Heart right ventricle (tissue), 16 donors: ENCODE data around the gene CAMK4. TPM values are rescaled to one million over a fixed set of nuclear protein-coding genes. Genes with fewer than 3 reads are reported as not detected.

Source experiments
- ATAC-seq, 8 donors: fragments of 200-7000 bp; cut with Tn5 transposase; one replicate each; pipeline ENCODE4 v1.9.1; 2020; ENCODE audit warnings: mild to moderate bottlenecking in 8 of 8, moderate library complexity in 8 of 8, moderate number of reproducible peaks in 1 of 8
- DNase-seq, 2 donors: peaks; one replicate each; pipeline ENCODE4 v3.0.0-alpha.2; 2020
- H3K27ac ChIP-seq, 10 donors: fragments of 200-600 bp; sonication (generic) in 2 of 10; one replicate each; pipeline versions ENCODE4 v1.5.0 to v1.8.0; 2020 to 2022; ENCODE audit warnings: mild to moderate bottlenecking in 3 of 10
- H3K27me3 ChIP-seq, 7 donors: fragments of 200-600 bp; one replicate each; pipeline ENCODE4 v1.8.0; 2021 to 2022; ENCODE audit warnings: mild to moderate bottlenecking in 2 of 7
- H3K36me3 ChIP-seq, 9 donors: fragments of 200-600 bp; sonication (generic) in 1 of 9; one replicate each; pipeline versions ENCODE4 v1.5.0 to v1.8.0; 2020 to 2022; ENCODE audit warnings: mild to moderate bottlenecking in 2 of 9
- H3K4me1 ChIP-seq, 9 donors: fragments of 200-600 bp; sonication (generic) in 1 of 9; one replicate each; pipeline versions ENCODE4 v1.5.0 to v1.8.0; 2020 to 2022; ENCODE audit warnings: mild to moderate bottlenecking in 4 of 9
- H3K4me3 ChIP-seq, 10 donors: fragments of 200-600 bp; sonication (generic) in 2 of 10; one replicate each; pipeline versions ENCODE4 v1.5.0 to v1.8.0; 2020 to 2022; ENCODE audit warnings: mild to moderate bottlenecking in 7 of 10, moderate library complexity in 2 of 10
- H3K9me3 ChIP-seq, 11 donors: fragments of 200-600 bp in 10 of 11; sonication (generic) in 2 of 11; one replicate each; pipeline versions ENCODE4 v1.5.0 to v1.8.0; 2013 to 2022; ENCODE audit warnings: mild to moderate bottlenecking in 2 of 11, control low read depth in 1 of 11, moderate library complexity in 1 of 11
- CTCF ChIP-seq, 9 donors: fragments of 200-600 bp; sonication (generic) in 2 of 9; IDR thresholded peaks; one replicate each; pipeline versions ENCODE4 v1.5.0 to v1.8.0; 2021 to 2022; ENCODE audit warnings: antibody characterized with exemption in 9 of 9, mild to moderate bottlenecking in 5 of 9, moderate library complexity in 1 of 9
- WGBS, 2 donors: extraction: QIAGEN DNeasy Blood & Tissue Kit; methylation state at CpG; one replicate each; pipeline ENCODE4 v1.1.7; 2013; ENCODE audit warnings: inconsistent platforms in 1 of 2; 5-methylcytosine and 5-hydroxymethylcytosine counted together
- intact Hi-C, 10 donors: fragments of 100-400 bp; cut with DNase I; formaldehyde crosslinking; loops; one replicate each; pipeline versions ENCODE4 v1.11.1 to v1.14.2; 2022
- polyA plus RNA-seq, 2 donors: library from polyadenylated mRNA; stranded (reverse); fragments of 200-250 nt; gene quantifications; one replicate each; pipeline ENCODE4 v1.2.3, GENCODE V29; 2013
- total RNA-seq, 10 donors: library from RNA; stranded (reverse); fragmentation: NEBNext Ultra II Directional in 3 of 10; extraction: Animal tissue kit (Norgen Biotek cat#: 25700) in 3 of 10; gene quantifications; one replicate each; pipeline versions ENCODE4 v1.2.1 to v1.2.4, GENCODE V29; 2021 to 2023
- donor health status: Arrhythmogenic right ventricular cardiomyopathy.
- donor health status: ischemic (EF 13 %, LVEDD 7.1; RV severe dilation, severe dysfunction).
- donor health status: healthy with polysubstance abuse.
- donor health status: DM: no; HTN: yes; CAD: no.
- donor health status: DM: no; HTN: no; CAD: no.
- donor health status: ischemic (EF 25% LVEDD 6.9; RV normal size, moderate dysfunction).
- donor health status: ischemic (EF 25% LVEDD 5.7; RV mildly dilated, moderate dysfunction).
- donor health status: healthy.
- donor health status: DM: yes; HTN: yes; CAD: no.
- donor health status: Ischemic cardiomyopathy.
- donor health status: ischemic (EF 35%, LVEDD 5.7; RV mildly dilated, moderate dysfunction).
- donor health status: nonischemic (EF 11% LVEDD 7.7; RV severe dilation, severe dysfunction).
- donor health status: DM: yes; HTN: yes; CAD: no.
- donor health status: PGD.
- donor health status: ischemic (EF 29% LVEDD 5.4; RV normal size, mild dysfunction).
- donor health status: nonischemic (EF 23%, LVEDD 6.1; RV moderate dilation, normal function).

The CAMK4 gene
- total and polyA plus RNA-seq, 12 donors: 0.02 to 2.0 (median 0.34) TPM; not detected in 1

- H3K27ac ChIP-seq: peak overlapping the region in 1 of 10 donors; percentile 63
- no peak for TF ChIP-seq CTCF (IDR thresholded peaks at IDR 0.05)
These were observed 5.1 kb downstream of the CAMK4 start for GRCh38 chr5:111229221-111229835.

GRCh38 chr5:111229871-111230810 lies 6.0 kb downstream of the CAMK4 start:
- WGBS, 2 donors: 90 to 94% methylated on average over 4 of the region's 4 CpGs
- H3K4me1 ChIP-seq: peaks cover 0 to 5% (median 0%) of the 10 kb centered on the region in 9 donors
- H3K9me3 ChIP-seq: no peaks in the 10 kb centered on the region
- intact Hi-C loops: no loop called here
- H3K4me3 ChIP-seq: no peak overlapping the region
- peaks cover 0 to 27% (median 13%) of the 10 kb centered on the region in 7 donors for H3K27me3 ChIP-seq
- no peak for DNase-seq
- no peak for ATAC-seq
- H3K36me3 ChIP-seq: no peaks in the 10 kb centered on the region
- TF ChIP-seq CTCF (IDR thresholded peaks at IDR 0.05): no peak
- H3K27ac ChIP-seq: peak overlapping the region in 1 of 10 donors; percentile 63

More at GRCh38 chr5:111229221-111229835, 5.1 kb downstream of the CAMK4 start:
- no peaks in the 10 kb centered on the region for H3K36me3 ChIP-seq
- H3K4me3 ChIP-seq: no peak overlapping the region
- H3K27me3 ChIP-seq: peaks cover 0 to 35% (median 21%) of the 10 kb centered on the region in 7 donors
- H3K4me1 ChIP-seq: peaks cover 0 to 11% (median 7%) of the 10 kb centered on the region in 9 donors
- 91 to 93% methylated on average over 5 of the region's 5 CpGs for WGBS, 2 donors
- ATAC-seq (no peak), DNase-seq (no peak)
- intact Hi-C loops: no loop called here
- H3K9me3 ChIP-seq: no peaks in the 10 kb centered on the region

- Histone ChIP-seq H3K36me3 (no peaks in the 10 kb centered on the region), H3K4me3 (no peak overlapping the region), H3K9me3 (no peaks in the 10 kb centered on the region), H3K4me1 (peaks cover 0 to 5% (median 0%) of the 10 kb centered on the region in 9 donors), H3K27ac (peak overlapping the region in 1 of 10 donors; percentile 52), H3K27me3 (peaks cover 0 to 17% (median 7%) of the 10 kb centered on the region in 7 donors)
- no peak for TF ChIP-seq CTCF (IDR thresholded peaks at IDR 0.05)
- 96 to 100% methylated on average over 1 of the region's 1 CpG for WGBS, 2 donors
- intact Hi-C loops: no loop called here
- DNase-seq (no peak), ATAC-seq (no peak)
These were observed 6.9 kb downstream of the CAMK4 start for GRCh38 chr5:111231119-111231518.

- Histone ChIP-seq H3K36me3 (no peaks in the 10 kb centered on the region), H3K4me1 (peaks cover 0 to 5% (median 0%) of the 10 kb centered on the region in 9 donors), H3K27ac (no peak overlapping the region), H3K4me3 (no peak overlapping the region), H3K9me3 (no peaks in the 10 kb centered on the region), H3K27me3 (peaks cover 0 to 4% (median 0%) of the 10 kb centered on the region in 7 donors)
- DNase-seq (no peak), ATAC-seq (no peak)
- WGBS, 2 donors: 52 to 58% methylated on average over 1 of the region's 1 CpG
- intact Hi-C loops: no loop called here
- no peak for TF ChIP-seq CTCF (IDR thresholded peaks at IDR 0.05)
These were observed 8.3 kb downstream of the CAMK4 start for GRCh38 chr5:111232311-111233051.
